HG02678 (cell line): ENCODE measurements around the gene WSCD2.

ENCODE experiments used
- ATAC-seq: cut with Tn5 transposase; IDR thresholded peaks from one replicate; pipeline ENCODE4 v1.9.1; 2021; ENCODE audit warnings: mild to moderate bottlenecking, moderate library complexity; ENCODE audit not compliant: unreplicated experiment

WSCD2 gene

DNA sequence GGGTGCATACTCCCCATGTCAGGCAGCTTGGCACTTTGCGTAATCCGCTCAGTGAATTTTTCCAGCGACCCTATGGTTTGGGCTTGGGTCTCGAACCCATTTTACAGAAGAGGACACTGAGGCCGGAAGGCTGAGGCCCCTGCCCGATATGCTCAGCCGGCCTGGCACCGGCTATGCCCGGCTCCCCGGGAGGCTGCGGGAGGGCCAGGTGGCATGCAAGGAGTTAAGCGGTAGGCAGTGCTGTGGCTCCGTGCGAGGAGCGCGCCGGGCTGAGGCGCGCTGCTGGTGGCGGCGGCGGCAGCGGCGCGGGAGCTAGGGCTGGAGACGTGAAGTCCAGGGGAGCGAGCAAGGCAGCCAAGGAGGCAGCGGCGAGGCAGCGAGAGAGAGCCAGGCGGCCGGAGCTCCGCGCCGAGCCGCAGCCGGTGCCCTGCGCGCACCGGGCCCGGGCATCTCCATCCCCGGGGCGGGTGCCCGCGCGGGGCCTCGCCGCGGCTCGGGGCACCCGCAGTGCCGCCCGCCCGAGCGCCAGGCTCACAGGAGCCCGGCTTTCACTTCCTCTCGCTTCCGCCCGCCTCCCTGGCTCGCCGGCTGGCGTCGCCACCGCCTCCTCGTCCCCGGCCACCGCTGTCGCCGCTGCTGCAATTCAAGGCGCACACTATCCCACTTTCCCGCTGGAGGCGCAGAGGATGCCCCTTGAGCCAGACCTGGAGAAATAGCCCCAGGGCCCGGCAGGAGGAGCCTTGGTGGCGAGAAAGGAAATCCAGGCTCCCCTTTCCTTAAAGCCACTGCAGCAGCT is at the start of gene WSCD2:
Gene WSCD2 (plus strand): TSS at position 272 of the 796 bp plus-strand sequence. CDS start 66,545 bp downstream, outside the sequence.
- no peak for ATAC-seq

DNA sequence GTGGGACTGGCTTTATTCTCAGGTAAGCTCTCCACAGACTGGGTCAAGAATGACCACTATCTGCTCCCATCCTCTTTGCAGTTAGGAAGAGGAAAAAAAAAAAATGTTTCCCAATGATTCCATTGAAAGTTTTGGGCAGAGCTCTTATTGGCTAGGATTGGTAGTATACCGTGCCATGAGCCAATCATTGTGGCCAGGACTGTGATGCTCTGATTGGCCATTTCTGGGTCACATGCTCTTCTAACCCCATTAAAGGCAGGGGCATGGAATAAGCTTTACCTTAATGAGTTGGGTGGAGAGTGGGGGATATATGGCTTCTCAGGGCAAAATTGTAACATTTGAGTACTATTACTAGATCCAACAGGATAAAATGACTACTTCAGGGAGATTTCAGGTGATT is 49.4 kb upstream of the WSCD2 start:
- no peak for ATAC-seq

DNA sequence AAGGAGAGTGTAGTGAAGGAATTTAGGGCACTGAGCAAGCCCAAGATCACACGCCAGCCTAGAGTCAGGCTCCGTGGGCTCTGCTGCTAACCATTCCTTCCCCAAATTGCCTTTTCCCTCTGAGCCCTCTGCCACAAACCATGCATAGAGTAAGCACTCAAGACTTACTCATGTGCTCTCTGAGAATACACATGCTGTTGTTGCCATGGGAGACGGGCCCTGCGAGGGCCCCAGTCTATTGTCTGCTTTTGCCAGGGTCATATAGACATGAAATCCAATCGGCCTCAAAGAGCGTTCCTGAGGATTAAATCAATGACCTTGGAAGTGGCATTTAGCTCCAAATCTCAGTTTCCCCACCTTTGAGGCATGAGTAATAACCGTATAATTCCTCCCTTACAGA is 48.7 kb upstream of the WSCD2 start:
- ATAC-seq: no peak

DNA sequence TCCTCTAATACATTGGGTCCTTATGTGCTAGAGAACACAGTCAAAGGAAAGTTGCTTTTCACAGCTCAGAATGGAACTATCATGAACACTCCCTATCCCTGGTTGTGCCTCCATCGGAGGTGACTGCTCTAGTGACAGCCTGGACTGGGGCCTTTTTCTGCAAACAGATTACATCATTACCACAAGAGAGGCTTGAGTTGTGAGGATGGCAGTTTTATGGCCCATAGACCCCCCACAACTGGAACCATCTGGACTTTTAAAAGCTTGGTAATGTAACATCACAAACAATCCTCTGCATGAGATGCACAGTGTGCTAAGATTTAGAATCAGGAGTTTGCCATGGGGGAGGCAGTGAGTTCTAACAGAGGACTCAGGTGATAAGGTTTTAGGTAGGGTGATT is 46.6 kb upstream of the WSCD2 start:
- no peak for ATAC-seq

DNA sequence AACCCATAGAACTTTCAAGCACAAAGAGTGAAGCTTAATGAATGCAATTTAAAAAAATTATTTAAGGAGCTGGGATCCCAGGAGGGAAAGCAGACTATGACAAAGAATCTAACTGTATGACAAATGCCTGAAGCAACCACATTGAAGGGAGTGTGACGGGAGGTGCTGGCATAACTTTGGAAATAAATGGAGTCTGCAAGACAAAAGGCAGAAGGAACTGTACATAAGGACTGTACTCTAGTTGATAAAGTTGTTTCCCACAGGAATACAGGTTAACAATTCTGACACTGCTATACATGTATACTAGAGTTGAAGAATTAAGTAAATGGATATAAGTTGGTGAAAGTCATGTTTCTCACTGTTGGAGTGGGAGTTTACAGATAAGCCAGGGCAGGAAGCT is 41.2 kb upstream of the WSCD2 start:
- no peak for ATAC-seq

DNA sequence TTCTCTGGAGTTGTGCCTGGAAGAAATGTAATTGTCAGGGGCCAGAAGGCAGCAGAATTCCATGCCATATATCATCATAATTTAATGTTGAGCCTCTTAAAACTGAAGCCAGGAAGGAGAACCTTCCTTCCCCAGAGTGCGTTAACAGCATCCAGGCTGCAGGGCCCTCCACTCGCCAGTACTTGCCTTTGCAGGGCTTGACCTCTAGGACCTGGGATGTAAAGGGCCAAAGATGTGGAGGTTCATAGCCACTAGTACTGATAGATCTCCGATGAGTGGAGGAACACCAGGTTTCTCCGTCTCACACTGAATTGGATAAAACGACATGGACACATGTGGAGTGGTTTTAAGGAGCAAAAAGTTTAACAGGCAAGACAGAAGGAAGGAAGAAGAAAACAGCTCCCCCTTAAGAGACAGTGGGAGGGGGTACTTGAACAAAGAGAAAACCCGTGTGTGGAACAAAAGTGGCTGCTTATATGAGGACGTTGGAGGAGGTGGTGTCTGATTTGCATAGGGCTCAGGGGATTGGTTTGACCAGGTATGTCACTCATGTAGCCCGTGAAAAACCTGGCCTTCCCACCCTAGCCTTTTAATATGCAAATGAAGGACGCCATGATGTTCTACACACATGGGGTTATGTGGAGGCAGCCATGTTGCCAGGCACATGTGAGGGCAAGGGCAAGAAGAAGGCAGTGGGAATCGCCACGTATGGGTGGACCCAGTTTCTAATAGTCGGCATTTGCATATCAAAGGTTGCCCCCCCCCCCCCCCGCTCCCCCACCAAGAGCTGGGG is 38.8 kb upstream of the WSCD2 start:
- ATAC-seq: no peak

DNA sequence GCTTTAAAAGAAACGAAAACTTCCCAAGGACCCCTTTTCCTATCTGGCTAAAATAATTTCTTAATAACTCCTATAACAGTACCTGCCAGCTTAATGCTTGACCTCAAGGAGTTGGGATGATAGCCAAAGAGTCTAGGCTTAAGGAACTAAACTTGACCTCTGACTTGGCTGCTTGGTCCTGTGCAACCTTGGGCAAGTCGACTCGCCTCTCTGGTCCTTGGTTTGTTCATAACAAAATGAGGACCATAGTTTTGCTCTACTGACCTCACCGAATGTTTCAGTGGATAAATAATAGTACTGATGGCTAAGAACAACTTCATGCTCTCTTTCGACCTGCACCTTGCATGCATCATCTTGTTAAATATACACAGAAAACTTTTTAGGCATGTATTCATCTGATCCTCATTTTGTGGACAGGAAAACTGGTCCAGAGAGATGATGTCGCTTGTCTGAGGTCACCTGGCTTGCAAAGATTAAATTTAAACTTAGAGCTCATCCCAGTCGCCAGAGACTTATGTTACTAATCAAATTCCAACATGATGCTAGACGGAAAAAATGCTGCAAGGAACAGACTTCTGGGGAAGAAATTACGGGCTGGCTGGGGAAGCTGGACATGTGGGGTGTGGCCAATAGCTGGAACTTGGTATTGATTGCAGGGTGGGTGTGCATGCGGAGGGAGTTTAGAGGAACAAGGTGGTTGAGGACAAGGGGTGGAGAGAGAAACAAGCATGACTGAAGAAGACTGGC is 38.0 kb upstream of the WSCD2 start:
- no peak for ATAC-seq

DNA sequence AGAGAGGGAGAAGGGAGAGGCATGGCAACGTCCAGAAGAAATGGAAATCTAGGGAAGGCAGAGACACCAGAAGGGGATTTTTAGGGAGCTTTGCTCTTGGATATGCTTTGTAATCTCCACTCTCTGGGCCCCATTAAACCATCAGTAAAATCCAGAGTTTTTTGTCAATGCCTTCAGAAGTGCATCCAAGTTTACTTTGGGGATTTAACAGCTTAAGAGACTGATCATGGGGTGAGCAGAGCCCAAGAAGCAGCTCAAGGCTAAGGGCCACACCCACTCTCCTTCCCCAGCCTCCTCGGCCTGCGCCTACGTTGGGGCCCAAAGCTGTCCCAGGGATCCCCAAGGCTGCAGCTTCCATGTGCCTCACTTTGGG is 37.4 kb upstream of the WSCD2 start:
- ATAC-seq: no peak

DNA sequence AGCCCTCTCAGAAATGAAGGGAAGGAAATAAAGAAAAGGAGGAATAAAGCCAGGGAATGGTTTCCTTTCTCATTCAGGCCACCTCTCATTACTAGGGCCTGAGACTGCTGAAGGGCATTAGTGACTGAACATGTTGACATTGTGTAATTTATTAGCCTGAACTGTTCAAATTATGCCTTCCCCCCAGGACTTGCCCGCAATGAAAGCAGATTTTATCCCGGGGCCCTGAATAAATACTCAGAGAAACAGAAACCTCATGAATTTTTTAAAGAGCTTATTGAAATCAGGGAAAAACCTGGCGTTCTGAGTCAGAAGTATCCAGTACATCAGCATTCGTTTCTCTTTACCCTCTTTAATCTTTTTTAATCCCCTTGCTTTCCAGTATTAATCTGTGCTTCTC is 35.9 kb upstream of the WSCD2 start:
- ATAC-seq: no peak

DNA sequence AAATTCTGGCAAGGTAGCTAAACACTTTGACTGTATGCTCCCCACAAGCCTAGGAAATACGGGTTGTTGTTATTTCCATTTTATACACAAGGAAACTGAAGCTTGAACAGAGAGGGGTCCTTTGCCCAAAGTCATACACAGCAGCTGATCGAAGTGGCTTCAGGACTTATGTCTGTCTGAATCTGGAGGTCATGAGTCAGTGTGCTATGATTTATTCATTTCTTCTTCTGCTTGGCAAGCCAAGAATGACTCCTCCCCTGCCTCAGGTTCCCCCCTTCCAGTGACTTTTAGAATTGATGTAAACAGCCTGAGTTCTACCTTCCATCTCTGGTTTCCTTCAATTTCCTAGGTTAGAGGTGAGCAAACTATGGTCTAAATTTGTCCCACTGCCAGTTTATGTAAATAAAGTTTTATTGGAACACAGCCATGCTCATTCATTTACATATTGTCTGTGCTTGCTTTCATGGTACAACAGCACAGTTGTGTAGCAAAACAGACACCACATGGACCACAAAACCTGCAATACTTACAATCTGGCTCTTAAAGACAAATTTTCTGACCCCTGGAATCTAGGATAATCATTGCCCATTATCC is 34.9 kb upstream of the WSCD2 start:
- ATAC-seq: no peak

DNA sequence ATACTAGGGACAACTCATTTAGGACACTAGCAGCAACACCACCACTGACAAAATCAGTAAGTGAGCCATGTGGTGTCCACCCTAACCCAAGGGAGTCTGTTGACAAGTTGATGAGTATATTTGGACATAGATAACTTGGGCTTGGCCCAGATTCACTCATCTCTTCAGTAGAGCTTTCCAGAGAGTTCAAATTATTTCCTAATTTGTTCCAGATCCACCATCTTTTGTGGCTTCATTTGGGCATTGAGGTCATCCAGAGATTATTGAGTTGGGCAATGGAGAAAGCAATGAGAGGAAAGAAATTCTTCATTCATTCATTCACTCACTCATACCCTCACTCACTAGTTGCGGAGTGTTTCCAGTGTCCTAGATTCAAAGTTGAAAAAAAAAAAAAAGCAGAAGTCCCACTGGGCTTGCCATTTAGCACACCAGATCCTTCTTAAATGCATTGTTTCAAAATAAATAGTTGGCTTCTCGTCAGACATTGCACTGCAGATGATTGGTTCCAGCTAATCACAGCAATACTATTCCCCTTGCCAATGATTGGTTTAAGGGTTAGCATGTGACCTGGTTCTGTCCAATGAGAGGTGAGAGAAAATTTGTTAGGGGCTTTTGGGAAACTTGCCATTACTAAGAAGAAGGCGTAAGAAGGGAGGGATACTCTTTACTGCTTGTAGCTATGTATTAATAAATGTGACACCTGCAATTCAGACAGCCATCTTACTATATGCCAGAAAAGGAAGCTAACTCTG is 31.8 kb upstream of the WSCD2 start:
- no peak for ATAC-seq

DNA sequence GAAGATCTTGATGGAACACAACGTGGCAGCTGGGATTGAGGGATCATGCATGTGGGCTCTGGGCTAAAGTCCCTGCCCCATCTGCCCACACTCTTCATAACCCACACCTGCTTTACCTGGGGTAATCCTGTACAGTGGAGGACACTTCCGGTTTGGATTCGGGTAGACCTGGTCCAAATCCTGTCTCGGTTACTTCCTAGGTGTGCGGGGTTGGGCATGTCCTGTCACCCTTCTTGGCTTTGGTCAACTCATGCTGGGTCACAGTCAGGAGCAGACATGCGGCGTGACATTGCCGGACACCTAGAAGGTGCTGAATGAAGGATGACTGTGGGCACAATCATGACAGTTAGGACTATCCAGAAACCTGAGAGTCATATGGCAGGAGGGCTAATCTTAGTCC is 30.7 kb upstream of the WSCD2 start:
- no peak for ATAC-seq

DNA sequence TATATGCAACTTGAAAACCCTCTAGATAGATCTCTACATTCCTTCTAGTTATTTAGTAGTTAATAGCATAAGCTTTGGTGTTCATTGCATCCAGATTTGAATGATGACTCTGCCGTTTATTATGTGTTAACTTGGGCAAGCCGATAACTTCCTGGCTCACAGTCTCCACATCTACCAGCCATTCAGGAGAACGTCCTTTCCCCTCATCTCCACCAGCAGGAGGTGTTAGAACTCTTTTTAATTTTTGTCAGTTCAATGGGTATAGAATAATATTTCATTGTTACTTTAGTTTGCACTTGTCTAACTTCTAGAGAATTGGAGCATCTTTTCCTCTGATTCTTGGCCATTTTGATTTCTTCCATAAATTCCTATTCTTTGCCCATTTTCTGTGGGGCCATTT is 30.0 kb upstream of the WSCD2 start:
- ATAC-seq: no peak

DNA sequence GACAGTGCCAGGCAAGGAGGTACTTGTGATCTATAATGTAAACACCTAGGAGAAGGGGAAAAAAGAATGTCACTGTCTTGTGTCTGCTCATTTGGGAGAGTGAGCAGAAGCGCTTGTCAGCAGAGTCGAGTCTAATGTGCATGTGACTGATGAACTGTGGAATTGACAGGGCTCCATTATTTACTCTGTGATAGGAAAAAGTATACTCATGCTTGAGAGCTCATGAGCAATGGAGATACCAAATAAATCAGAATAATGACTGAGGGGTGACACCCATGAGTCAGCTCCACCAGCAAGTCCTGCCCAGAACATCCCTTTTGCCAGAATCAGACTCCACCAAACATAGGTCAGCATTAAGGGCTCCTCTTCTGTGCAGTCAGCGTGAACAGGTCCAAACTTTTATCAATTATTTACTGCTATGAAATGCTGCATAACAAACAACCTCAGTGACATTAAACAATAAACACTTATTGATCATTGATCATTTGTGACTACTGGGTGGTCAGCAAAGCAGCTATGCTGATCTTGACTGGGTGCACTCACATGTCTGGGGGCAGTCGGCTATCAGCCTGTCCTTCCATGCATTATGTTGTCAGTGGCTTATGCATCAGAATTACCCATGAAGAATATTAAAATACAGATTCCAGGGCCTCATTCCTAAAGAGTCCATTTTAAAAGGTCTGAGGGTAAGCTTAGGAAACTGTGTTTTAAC is 29.2 kb upstream of the WSCD2 start:
- ATAC-seq: no peak

DNA sequence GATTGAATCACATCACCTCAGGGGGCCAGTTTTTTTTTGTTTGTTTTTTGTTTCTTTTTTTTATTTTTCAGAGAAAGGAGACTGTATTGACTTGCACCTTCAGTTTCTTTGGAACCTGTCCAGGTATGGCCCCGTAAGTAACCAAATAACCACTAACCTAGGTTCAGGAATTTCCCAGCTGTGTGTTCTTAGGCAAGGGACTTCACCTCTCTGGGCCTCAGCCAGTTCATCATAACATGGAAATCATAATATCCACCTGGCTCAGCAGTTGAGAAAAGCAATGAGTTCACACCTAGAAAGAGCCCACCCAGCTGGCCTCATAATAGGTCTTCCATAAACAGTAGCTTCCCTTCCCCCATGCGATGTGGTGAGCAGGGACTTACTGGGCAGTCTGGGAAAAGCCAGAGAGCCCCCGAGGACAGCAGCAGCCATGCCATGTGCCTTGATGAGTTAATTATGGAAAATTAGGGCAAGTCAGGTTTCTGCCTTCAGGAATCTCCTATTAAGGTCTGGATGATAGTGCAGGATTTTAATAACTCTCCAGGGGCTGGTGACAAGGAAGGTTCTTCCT is 27.4 kb upstream of the WSCD2 start:
- no peak for ATAC-seq

DNA sequence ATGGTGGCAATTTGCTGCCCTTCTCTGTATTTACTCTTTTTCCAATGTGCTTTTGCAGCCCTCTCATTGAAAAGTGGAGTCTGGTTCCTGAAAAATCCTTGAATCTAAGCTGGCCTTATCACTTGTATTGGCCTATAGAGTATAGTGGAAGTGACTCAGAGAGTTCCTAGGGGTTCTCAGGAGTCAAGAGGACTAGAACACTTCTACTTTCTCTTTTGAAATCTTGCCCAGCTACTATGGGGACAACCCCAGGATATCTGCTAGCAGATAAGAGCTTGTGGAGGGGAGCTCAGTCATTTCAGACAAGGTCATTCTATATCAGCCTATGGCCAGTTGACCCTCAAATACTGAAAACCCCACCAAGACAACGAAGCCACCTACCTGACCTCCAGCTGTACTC is 26.7 kb upstream of the WSCD2 start:
- ATAC-seq: no peak

DNA sequence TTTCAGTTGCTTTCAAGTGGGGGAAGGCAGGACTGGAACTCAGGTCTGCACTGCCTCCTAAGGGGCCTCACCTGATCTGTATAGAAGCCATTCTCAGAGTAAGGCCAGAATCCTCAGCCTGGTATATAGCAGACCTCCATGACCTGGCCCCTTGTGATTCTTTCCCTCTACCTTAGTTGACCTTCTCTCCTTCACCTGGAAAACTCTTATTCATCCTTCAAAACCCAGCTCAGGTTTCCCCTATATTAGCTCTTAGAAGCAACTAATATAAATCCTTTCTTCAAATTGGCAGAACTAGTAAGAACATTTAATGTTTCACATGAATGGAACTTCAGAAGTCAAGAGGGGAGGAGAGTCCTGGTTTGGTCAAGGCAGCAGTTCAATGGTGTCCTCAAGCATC is 26.0 kb upstream of the WSCD2 start:
- no peak for ATAC-seq

DNA sequence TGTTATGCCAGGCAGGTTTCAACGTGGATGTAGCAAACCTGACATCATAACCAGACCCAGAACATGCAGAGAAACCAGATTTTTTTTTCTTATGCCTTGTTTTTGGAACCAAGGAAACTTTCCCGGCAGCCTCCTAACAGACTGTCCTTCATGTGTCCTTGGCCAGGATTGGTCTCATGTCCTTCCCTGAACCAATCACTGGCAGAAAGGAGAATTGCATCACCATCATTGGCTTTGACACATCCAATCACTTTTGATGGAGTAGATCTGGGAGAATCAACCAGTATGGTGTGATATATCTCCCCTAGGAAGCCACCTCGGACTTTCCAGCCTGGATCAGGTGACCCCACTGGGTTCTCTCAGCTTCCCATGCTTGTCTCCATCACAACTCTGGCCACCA is 25.6 kb upstream of the WSCD2 start:
- no peak for ATAC-seq

DNA sequence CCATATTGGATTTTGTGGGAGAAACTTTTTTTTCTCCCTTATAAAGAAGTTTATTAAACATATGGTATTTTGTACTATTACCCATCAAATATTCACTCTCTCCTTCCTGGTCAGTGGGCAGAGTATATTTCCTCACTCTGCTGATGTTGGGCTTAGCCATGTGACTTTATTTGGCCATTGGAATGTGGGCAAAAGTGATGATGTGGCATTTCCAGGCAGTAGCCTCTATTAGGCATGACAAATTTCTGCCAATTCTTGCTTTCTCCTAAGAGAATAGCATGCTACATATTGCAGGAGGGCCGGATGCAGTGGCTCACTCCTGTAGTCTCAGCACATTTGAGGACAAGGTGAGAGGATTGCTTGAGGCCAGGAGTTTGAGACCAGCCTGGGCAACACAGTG is 24.4 kb upstream of the WSCD2 start:
- no peak for ATAC-seq

DNA sequence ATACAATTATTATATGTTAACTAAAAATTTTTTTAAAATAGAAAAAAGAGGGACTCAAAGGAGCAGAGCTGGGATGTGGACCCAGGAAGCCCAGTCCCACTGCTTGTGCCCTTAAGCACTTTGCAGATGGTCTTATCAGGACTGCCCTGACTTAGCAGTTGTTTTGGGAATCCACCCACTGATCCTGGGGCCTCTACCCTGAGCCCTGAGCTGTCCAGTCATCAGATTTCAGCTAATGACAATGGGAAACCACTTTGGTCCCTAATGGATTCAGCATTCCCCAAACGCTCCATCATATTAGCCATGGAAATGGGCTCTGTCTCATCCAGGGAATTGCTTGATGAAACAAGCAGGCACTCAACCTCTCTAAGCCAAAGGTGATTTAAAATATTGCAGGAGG is 22.5 kb upstream of the WSCD2 start:
- ATAC-seq: no peak
